IPS-NIHi7 (cell line): Measurements from ENCODE around the gene MBD3.
"Not testable (repeated sequence)": the region's sequence is repeated elsewhere in the genome, so short reads cannot be mapped to it uniquely, and the experiment has no call there.

Experiments used
- DNase-seq: peaks from one replicate; pipeline ENCODE4 v3.0.0; 2012; ENCODE audit warnings: mixed read lengths; ENCODE audit errors: extremely low spot score

The MBD3 gene, protein sequence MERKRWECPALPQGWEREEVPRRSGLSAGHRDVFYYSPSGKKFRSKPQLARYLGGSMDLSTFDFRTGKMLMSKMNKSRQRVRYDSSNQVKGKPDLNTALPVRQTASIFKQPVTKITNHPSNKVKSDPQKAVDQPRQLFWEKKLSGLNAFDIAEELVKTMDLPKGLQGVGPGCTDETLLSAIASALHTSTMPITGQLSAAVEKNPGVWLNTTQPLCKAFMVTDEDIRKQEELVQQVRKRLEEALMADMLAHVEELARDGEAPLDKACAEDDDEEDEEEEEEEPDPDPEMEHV

DNA sequence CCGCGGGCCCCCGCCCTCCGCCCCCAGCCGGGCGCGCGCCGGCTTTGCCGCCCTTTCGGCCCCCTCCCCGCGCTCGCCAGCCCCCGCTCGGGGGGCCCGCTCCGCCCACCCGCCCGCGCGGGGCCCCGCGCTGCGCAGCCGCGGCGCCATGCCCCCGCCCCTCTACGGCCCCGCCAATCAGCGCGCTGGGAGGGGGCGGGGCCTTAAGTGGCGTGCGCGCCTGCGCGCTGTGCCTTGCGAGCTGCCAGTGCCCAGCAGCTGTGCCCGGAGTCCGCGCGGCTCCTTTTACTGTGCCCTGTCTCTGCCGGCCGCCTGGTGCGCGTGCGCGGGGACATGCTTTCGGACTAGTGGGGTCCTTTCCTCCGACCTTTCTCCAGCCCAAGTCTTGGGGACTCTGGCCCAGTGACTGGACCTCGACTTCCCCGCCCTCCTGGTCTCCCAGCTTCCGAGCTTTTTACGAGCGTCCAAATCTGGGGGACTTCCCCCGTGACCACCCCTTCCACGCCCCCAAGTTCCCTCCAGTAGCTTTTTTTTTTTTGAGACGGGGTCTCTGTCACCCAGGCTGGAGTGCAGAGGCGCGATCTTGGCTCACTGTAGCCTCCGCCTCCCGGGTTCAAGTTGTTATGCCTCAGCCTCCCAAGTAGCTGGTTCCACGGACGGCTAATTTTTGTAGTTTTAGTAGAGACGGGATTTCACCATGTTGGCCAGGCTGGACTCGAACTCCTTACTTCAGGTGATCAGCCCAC lies at the start of gene MBD3:
Gene MBD3 (minus strand): TSS at position 111 of the 746 bp plus-strand sequence. CDS start 234 bp downstream, outside the sequence.
- peak; percentile 97 for DNase-seq

DNA sequence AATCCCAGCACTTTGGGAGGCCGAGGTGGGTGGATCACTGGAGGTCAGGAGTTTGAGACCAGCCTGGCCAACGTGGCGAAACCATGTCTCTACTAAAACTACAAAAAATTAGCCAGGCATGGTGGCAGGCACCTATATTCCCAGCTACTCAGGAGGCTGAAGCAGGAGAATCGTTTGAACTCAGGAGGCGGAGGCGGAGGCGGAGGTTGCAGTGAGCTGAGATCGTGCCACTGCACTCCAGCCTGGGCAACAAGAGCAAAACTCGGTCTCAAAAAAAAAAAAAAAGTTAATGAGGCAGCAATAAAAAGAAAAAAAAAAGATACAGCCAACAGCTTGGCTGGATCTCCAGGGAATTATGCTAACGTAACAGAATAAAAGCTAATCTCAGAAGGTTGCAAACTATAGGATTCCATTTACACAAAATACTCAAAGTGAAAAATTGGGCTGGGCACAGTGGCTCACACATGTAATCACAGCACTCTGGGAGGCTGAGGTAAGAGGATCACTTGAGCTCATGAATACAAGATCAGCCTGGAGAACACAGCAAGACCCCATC lies 48.3 kb upstream of the MBD3 start:
- DNase-seq, result not testable (repeated sequence)

DNA sequence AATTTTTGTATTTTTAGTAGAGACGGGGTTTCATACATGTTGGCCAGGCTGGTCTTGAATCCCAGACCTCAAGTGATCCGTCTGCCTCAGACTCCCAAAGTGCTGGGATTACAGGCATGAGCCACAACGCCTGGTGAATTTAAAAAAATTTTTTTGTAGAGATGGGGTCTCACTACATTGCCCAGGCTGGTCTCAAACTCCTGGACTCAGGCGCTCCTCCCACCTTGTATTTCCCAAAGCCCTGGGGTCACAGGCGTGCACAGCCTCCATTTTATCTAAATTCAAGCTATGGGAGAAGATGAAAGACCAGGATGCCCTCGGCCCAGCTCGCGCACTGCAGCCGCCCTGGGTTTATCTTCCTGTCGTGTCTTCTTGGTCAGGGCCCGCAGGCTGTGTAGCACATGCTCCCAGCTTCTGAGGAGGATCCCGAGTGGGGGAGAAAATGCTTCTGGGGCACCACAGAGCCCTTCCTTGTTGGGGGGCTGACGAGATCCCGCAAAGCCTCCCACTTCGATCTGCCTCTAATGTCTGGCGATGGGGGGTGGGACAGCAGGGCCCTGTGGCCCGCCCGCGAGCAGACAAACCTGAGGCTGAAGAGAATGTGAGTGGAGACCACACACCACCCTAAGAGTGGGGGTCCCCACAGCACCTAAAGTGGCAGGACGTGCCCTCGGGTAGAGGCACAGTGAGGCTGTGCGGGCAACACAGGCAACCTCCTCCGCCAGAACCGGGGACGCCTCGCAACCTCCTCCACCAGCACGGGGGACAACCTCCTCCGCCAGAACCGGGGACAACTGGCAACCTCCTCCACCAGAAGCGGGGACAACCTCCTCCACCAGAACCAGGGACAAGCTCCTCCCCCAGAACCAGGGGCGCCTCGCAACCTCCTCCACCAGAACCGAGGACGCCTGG lies 43.9 kb upstream of the MBD3 start:
- no peak for DNase-seq

DNA sequence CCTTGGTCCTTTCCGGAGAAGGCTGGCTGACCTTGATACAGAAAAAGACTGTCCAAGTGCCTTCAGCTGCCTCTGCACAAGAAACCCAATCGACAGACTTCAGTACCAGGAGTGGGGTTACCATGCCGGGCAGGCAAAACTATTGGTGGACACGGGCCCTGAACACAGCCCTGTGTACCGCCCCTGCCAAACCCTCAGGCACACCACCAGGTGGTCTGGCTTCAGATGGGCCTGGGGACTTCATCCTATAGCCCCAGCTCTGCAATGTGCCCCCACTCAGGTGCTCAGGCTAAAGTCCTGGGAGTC lies 42.2 kb upstream of the MBD3 start:
- DNase-seq, result no peak

DNA sequence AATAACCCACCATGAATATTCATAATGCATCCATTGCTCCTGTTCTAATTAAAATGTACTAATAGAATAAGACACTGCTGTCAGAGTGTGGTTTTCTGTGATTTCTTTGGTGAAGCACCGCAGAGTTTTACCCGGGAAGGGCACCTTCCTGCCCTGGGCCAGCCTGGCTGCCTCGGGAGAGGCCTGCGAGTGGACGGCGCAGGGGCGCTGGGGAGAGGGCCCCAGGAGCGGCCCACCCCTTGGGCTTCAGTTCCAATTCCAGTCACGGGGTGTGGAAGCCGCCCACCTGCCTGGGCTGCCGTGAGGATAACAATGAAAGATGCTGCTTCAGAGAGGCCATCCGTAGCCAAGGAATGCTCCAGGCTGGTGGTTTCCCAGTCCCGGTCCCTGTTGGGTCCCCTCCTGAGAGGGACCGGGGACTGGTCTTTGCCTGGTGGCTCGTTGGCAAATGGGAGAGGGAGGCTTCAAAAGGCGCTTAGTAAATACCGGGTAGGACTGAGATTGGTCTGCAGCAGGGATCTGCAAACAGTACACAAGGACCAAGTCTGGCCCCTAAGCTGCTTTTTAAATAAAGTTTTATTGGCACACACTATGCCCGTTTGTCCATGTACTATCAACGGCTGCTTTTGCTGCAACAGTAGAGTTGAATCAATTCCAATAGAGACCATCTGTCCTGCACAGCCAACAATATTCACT lies 41.7 kb upstream of the MBD3 start:
- DNase-seq, result no peak

DNA sequence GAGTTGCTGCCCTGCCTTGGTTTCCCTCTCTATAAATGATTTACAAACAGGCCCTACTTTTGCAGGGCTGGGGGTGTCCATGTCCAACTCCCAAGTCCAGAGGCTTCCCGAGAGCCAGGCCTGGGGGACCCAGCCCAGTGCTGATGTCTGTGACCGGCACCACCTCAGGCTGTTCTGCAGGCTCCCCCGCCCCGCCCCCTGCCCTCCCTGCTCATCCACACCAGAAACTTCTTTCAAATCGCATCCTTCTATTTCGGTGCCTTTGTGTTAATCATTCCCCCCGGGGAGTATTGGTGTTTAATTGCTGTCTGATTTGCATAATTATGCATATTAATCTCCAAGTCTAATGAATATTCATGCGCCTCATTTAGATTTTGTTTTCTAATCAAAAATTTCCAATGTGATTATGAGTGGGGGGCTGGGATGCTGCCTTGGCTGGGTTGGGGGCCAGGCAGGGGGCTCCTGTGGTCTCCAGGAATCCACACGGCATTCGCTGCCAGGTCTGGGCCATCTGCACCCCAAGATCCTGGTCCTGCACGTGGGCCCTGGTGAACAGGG lies 40.7 kb upstream of the MBD3 start:
- no peak for DNase-seq

DNA sequence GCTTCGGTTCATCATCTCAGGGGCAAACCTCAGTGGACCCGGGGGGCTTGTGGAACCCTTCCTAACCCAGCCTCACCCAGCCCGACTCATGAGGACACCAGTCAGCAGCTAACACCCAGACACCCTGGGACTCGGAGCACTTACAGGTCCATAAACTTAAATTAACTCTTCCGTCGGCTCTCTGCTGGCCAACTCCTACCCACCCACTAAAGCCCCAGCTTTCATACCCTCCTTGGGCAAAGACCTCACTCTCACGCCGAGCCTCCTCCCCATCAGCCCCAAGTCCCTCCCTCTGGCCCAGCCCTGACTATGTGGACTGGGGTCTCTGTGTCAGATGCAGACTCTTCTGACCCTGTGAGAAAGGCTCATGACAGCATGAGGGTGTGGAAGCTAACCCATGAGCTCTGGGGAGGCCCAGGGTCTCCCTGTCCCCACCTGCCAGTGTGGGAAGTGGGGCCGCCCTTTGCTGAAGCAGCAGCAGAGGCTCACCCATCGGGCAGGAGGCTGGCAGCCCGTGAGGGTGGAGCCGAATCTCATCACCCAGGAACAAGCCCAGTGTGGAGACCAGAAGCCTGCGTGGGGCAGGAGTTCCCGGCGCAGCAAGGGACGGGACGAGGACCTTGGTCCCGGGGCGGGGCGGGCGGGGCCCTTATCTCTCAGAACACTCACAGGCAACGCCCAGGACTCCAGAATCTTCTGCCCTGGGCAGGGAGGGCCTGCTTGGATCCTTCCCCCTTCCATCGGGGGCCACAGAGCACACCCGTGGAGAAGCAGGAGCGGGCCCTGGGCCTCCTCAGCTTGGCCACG lies 40.0 kb upstream of the MBD3 start:
- no peak for DNase-seq

DNA sequence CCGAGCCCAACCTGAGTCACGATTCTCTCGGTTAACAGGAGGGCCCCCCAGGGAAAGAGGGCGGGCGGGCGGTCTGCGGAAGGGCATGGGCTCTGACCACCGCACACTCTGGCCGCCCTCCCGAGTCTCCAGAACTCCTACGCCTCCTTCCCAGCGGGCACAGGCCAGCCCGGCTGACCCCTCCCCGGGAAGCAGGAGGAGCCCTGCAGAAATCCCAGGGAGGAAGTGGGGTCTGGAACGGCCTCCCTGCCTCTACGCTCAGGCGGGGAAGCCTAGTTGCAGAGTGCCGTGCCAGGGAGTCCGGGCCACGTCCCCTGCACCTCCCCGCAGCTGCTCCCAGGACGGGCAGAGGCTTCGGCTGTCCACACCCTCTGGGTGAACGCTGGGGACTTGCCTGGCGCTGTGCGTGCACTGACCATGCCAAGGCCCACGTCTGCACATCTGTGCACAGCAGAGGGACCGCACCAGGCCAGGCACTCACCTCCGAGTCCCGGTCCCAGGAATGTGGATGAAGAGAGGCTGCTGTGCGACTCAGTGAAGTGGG lies 39.0 kb upstream of the MBD3 start:
- no peak for DNase-seq

DNA sequence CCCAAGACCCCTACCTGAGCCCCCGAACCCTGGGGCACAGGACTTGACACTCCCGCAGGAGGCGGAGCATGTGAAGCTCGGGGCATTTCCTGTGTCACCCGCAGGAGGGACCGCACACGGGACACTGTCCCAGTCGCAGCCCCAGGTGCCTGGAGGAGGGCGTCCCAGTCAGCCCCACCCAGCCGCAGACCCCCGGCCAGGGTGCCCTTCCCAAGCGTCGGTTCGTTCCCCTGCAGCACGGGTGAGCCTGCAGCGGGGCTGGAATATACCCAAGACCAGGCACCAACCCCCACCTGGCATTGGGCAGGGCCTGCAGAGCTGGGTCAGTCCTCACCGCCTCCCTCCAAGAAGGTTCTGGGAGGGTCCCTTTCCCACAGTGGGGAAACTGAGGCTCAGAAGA lies 38.1 kb upstream of the MBD3 start:
- DNase-seq, result no peak

DNA sequence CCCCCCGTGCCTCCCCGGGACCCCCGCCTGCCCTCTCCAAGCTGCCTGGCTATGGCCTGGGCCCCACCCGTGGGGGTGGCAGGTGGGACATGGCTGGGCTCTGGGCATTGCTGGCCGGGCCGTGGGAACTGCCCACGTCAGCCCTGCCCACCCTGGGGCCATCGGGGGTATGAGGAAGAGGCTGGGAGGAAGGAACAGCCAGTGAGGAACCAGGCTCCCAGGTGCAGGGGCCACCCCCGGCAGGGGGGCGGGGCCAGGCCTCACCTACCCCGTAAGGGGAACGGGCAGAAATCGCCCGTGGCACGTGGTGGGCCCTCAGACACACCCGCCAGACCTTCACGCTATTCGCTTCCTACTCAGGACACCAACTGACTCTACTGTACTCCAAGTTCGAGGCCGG lies 37.3 kb upstream of the MBD3 start:
- no peak for DNase-seq

DNA sequence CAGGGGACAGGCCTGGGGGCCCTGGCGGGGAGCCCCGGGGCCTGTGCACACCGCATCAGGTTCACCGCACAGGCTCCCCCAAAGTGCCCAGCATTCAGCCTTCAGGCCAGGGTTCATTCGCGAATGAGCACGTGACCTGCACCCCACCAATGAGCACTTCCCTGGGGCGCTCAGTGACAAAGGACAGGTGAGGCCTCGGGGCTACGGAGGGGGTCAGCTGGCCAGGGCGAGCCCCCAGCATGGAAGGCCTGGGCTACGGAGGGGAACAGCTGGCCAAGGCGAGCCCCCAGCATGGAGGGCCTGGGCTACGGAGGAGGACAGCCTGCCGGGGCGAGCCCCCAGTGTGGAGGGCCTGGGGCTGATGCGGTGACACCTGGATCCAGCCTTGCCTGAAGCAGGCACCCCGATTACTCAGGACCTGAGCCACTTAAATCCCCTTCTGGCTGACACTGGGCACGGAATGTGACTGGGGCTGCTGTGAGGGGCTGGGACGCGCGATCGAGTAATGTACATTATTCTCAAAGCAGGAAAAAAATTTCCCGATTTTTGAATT lies 36.7 kb upstream of the MBD3 start:
- no peak for DNase-seq

DNA sequence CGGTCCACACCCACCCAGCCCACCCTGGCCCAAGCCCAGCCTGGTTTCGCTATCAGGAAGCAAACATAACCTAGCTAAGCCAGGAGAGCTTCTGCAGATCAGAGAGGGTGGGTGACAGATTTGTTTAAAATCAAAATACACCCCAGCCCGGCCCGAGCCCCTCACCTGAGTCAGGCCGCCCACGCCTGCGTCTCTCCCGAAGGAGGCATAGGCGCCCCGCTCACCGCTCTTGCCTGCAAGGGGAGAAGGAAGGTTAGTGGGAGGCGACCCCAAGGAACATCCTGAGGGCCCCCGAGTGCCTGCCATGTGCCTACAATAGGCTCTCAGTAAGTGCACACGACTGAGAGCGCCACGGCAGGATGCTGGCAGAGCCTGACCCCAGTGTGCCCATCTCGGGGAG lies 34.5 kb upstream of the MBD3 start:
- DNase-seq, result no peak

DNA sequence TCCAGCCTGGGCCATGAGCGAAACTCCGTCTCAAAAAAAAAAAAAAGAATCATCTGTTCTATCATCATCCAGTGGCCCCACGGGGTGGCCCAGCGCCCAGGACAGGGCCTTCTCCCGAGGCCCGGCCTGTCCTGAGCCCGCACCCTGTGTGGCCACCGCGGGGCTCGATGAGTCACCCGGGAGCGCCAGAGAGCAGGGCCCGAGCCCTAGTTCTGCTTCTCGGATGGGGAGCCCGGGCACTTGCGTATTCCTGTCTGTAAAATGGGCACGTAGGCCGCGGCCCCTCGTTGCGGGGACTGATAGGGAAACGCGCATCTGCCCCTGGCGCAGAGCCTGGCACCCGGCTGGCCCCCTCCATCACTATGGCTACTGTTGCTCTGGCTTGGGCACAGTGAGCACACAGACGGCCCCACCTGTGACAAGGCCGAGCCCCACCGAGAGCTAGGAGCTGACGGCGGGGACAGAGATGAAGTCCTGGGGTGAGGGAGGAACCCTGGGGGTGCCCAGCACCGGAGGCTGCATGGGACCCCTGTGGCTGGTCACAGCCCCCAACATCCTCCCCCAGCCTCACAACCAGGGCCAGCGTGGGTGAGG lies 33.8 kb upstream of the MBD3 start:
- no peak for DNase-seq

DNA sequence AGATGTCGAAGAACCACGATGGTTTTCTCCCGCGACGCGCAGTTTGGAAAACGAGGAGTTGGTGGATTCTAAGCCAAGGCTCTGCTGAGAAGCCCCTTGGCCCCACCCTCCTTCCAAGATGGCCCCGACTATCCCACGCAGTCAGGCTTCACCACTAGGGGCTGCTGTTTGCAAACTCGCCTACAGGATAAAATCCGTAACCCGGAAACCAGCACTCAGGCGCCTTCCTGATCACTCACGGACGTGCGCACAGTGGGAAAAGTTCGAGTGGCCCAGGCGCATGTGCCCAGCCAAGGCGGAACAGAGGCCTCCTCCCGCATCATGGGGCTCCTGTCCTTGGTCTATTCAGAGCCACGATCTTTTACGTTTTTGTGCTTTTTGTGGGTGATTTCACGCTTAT lies 31.8 kb upstream of the MBD3 start:
- DNase-seq, result peak; percentile 92

DNA sequence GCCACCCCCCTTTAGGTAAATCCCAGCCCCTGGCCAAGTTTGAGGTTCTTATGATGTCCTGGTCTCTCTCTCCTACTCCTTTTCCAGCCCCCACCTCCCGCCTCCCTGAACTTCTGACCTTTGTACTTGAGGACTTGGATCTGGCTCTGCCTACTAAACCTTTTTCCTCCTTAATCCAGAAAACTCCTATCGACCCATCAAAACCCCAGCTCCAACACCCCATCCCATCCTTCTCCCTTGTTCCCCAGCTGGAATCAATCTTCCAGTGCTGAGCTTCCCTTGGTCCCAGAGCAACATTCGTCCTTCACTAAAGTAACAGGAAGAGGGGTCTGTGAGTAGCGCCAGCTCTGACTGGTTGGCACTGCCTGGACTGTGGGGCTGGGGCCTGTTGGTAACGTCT lies 29.9 kb upstream of the MBD3 start:
- no peak for DNase-seq

DNA sequence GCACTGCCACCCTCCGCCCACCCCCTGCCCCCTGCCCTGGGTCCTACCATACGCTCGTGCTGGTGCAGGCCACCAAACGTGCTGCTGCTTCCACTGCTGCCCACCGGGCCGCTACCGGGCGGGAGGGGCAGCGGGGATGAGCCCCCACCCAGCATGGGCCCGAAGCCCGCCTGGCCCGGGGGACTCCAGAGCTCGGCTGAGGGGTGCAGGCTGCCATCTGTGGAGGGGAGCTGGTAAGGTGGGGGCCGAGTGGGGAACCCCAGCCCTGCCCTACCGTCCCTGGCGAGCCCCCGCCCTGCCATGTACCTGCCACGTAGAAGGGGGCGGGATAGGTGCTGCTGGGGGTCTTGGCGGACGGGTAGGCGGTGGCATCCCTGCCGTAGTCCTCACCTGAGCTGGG lies 29.3 kb upstream of the MBD3 start:
- DNase-seq, result no peak

DNA sequence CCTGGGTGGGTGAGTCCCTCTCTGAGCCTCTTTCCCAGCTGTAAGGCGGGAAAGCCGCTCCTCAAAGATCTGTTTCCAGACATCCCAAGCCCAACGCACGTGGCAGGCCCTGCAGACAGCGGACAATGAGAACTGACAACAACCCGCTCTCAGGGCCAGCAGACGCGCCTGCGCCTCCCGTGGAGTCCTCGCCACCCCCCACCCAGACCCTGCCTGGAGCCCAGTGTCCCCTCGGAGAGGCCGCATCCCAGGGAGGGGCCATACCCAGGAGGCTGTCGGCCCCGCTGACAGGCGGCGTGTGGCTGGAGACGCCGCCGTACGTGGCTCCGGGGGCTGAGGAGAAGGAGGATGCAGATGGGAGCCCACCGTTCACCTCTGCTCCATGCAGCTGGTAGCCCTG lies 28.9 kb upstream of the MBD3 start:
- DNase-seq, result no peak

DNA sequence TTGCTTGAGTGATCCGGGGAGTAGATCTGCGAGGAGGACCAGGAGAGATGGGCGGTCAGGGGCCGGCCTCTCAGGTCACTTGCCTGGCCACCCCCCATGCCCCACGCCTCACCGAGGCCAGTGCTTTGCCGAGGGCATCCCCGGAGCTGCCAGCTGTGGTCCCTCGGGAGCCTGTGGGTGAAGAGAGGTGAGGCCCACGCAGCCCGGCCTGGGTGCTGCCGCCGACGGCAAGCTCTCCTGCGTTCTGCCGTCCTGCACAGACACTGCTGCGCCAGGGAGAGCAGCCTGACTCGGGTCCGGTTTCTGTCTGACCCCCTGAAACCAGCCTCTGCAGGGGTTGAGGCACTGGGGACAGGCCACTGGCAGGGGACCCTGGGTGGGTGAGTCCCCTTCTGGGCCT lies 28.4 kb upstream of the MBD3 start:
- no peak for DNase-seq

DNA sequence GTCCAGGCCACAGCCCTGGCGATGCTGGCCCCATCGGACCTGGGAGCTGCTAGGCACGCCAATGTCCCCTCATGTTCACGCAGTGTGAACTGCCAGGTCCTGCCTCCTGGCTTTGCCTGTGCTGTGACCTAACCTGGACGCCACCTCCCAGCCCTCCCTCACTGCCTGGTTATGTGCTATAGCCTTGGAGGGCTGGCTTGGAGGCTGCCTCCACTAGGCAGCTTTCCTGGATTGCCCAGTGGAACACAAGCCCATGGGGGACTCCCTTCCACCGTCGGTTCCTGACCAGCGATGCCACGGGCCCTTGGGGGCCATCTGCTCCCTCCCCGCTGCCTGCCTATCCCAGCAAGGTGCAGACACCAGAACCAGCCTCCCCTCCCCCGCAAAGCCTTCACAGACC lies 27.8 kb upstream of the MBD3 start:
- DNase-seq, result no peak

DNA sequence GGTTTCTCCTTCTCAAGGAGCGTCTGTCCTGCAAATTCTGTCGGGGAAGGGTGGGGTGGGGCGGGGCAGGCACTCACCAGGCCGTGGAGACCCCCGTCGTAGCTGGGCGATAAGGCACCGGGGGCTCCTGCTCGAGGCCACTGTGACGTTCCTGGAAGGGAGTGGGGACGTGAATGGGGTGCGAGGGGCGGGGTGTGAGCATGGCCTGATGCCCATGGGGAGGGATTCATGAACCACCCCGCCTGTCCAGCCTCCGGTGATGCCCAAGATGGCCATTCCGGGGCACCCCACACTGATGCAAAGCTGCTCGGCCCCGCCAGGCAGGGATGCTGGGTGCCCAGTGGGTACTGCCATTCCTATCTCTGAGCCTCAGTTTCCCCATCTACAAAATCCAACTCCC lies 27.0 kb upstream of the MBD3 start:
- DNase-seq, result no peak
